ENCODE data around the gene RAB14.

RAB14 gene

DNA sequence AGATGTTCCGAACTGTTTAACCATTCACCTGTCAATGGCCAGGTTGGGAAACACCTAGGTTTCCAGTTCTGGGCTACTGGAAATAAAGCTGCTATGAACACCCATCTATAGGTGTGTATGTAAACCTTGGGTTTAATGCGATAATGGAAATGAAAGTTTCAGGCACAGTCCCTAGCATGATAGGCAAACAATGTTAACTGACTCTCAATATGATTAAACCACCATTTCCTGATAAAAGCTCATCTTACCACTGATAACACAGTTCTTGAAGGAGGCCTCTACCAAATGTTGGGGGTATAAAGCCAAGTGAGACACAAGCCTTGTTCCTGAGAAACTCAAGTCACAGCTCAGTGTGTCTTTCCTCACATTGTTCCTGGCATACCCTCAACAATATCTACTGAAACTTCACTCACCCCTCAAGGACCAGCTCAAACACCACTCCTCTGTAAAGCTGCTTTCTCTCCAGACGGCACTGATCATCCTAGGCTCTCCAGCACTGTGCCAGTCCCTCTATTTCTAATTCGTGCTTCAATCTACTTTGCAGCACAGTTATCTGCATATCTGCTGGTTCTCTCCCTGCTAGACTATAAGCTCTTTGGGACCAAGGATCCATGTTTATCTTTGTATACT lies 15.8 kb downstream of the RAB14 start:
- DNase-seq, result no peak
- no peak overlapping the region for H3K4me3 Mint-ChIP-seq

DNA sequence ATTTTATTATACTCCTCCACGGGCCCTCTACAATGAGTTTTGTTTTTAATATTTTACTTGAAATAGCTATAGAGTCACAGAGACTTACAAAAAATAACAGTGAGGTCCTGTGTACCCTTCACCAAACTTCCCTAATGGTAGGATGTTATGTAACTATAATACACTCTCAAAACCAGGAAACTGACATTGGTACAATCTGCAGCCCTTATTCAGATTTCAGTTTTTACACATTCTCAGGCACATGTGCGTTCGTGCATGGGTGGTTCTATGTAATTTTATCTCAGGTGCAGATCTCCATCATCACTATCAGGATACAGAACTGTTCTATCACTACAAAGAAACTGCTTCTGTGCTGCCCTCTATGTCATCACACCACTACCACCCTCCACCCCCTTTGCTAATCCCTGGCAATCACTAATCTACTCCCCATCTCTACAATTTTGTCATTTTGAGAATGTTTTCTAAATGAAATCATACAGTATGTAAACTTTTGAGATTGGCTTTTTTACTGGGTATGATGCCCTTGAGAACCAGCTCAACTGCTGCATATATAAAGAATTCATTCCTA lies 16.4 kb downstream of the RAB14 start:
- H3K4me3 Mint-ChIP-seq, result no peak overlapping the region
- peaks cover 34% of the 10 kb centered on the region for H3K36me3 Mint-ChIP-seq (ENCODE audit: low read depth)
- TF ChIP-seq, protein P1, sequence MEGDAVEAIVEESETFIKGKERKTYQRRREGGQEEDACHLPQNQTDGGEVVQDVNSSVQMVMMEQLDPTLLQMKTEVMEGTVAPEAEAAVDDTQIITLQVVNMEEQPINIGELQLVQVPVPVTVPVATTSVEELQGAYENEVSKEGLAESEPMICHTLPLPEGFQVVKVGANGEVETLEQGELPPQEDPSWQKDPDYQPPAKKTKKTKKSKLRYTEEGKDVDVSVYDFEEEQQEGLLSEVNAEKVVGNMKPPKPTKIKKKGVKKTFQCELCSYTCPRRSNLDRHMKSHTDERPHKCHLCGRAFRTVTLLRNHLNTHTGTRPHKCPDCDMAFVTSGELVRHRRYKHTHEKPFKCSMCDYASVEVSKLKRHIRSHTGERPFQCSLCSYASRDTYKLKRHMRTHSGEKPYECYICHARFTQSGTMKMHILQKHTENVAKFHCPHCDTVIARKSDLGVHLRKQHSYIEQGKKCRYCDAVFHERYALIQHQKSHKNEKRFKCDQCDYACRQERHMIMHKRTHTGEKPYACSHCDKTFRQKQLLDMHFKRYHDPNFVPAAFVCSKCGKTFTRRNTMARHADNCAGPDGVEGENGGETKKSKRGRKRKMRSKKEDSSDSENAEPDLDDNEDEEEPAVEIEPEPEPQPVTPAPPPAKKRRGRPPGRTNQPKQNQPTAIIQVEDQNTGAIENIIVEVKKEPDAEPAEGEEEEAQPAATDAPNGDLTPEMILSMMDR (IDR thresholded peaks at IDR 0.05), result no peak
- H3K4me1 Mint-ChIP-seq, result peaks cover 19% of the 10 kb centered on the region
- no peak overlapping the region for H3K27ac Mint-ChIP-seq
- no peaks in the 10 kb centered on the region for H3K9me3 Mint-ChIP-seq
- H3K27me3 Mint-ChIP-seq (ENCODE audit: low read depth, poor library complexity), result no peaks in the 10 kb centered on the region
- no peak for DNase-seq

More for the DNA sequence above, 15.8 kb downstream of the RAB14 start:
- TF ChIP-seq, protein P1 (IDR thresholded peaks at IDR 0.05), result no peak
- H3K9me3 Mint-ChIP-seq, result no peaks in the 10 kb centered on the region
- H3K27me3 Mint-ChIP-seq (ENCODE audit: low read depth, poor library complexity), result no peaks in the 10 kb centered on the region
- H3K36me3 Mint-ChIP-seq (ENCODE audit: low read depth), result peaks cover 31% of the 10 kb centered on the region
- peaks cover 13% of the 10 kb centered on the region for H3K4me1 Mint-ChIP-seq
- no peak overlapping the region for H3K27ac Mint-ChIP-seq

DNA sequence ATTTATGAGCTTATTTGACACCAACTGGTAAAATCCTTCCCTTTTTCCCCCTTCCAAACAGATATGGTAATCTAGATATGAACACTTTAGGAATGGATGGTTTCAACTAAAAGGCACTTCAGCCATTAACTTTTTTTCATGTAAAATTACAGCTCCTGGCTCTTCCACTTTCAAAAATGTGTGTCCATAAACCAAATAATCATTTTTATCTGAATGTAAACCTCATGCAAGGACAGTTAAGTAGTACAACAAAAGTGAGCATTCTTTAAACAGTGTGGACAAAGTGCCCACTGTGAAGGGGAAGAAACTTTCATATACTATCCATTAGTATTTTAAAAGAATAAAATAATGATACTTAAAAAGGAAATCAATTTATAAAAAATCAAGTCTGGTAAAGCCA lies 17.2 kb downstream of the RAB14 start:
- DNase-seq, result no peak
- TF ChIP-seq, protein P1 (IDR thresholded peaks at IDR 0.05), result no peak
- H3K4me1 Mint-ChIP-seq, result peaks cover 22% of the 10 kb centered on the region
- no peaks in the 10 kb centered on the region for H3K9me3 Mint-ChIP-seq
- no peak overlapping the region for H3K27ac Mint-ChIP-seq
- H3K27me3 Mint-ChIP-seq (ENCODE audit: low read depth, poor library complexity), result no peaks in the 10 kb centered on the region
- peaks cover 34% of the 10 kb centered on the region for H3K36me3 Mint-ChIP-seq (ENCODE audit: low read depth)
- no peak overlapping the region for H3K4me3 Mint-ChIP-seq

DNA sequence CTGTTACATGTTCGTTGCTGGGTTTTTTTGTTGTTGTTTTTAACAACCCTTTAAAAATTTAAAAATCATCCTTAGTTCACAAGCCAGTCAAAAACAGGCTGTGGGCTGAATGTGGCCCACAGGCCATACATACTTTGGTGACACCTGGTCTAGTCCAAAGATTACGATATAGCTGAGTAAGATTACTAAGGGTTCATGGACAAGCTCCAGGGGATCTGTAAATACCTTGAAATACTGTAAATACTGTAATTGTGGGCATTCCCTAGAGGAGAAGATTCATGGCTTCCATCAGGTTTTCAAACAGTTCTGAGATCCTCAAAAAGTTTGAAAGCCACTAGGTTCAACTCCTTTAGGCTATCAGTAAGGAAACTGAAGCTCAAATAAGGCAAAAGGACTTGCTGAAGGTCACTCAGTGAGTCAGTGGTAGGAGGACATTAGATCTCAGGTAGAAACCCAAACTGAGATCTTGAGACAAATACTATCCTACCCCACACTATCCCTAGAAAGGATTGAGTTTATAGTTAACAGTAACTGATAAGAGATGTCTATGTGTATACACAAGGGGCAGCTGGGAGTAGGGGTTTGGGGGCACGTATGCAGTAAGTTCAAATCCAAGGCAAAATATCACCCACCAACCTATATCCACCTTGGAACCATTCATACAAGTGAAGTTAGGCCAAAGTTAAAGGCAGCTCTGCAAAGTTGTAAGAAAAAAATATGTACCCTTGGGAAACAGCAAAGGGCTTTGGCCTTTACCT lies 17.8 kb downstream of the RAB14 start:
- no peak overlapping the region for H3K4me3 Mint-ChIP-seq
- peaks cover 22% of the 10 kb centered on the region for H3K4me1 Mint-ChIP-seq
- TF ChIP-seq, protein P1 (IDR thresholded peaks at IDR 0.05), result no peak
- no peaks in the 10 kb centered on the region for H3K27me3 Mint-ChIP-seq (ENCODE audit: low read depth, poor library complexity)
- DNase-seq, result no peak
- H3K27ac Mint-ChIP-seq, result peak overlapping the region; percentile 59
- H3K36me3 Mint-ChIP-seq (ENCODE audit: low read depth), result peaks cover 34% of the 10 kb centered on the region
- no peaks in the 10 kb centered on the region for H3K9me3 Mint-ChIP-seq

DNA sequence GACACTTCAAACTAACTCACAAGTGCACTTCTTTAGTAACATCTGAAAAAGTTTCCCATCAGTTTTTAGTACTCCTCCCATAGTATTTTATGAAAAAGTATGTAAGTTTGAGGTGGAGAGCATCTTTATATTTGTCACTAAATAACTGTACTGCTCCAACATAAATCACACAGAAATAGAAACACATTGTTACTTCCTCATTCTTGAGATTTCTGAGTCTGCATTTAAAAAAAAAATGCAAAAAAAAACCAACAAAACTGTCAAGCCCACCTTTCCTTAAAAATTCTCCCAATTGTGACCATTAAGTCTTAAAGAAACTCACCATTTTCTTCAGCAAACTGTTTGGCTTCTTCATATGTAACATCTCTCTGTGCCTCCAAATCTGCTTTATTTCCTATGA lies 18.7 kb downstream of the RAB14 start:
- DNase-seq, result no peak
- Mint-ChIP-seq H3K36me3 (ENCODE audit: low read depth) (peaks cover 34% of the 10 kb centered on the region), H3K27ac (no peak overlapping the region), H3K4me3 (no peak overlapping the region), H3K27me3 (ENCODE audit: low read depth, poor library complexity) (no peaks in the 10 kb centered on the region), H3K4me1 (peaks cover 22% of the 10 kb centered on the region), H3K9me3 (no peaks in the 10 kb centered on the region)
- TF ChIP-seq, protein P1 (IDR thresholded peaks at IDR 0.05), result no peak
